Measurements from ENCODE around the gene SENP7. TPM values are rescaled to one million over a fixed set of nuclear protein-coding genes. Genes with fewer than 3 reads are reported as not detected.

The SENP7 gene
- total RNA-seq, 1 donor from 2014 or later = 48.0 TPM

GRCh38 chr3:101379658-101380376, 133.2 kb downstream of the SENP7 start:
- H3K4me2 ChIP-seq = no peak overlapping the region
- H3K27ac Mint-ChIP-seq = no peak overlapping the region
- H3K36me3 ChIP-seq = no peaks in the 10 kb centered on the region
- H3K4me3 ChIP-seq = no peak overlapping the region
- no peaks in the 10 kb centered on the region for H3K27me3 ChIP-seq
- H3K36me3 Mint-ChIP-seq = peaks cover 9% of the 10 kb centered on the region
- H3K27ac ChIP-seq = no peak overlapping the region
- H4K20me1 ChIP-seq (ENCODE audit: low read depth) = no peaks in the 10 kb centered on the region
- H3K79me2 ChIP-seq (ENCODE audit: low read depth) = no peaks in the 10 kb centered on the region
- no peak overlapping the region for H3K9ac ChIP-seq
- H3K9me3 ChIP-seq (ENCODE audit: low read depth) = no peaks in the 10 kb centered on the region
- H3K4me3 Mint-ChIP-seq = no peak overlapping the region
- no peak overlapping the region for H2AFZ ChIP-seq (replicated peaks)
- no peaks in the 10 kb centered on the region for H3K27me3 Mint-ChIP-seq (ENCODE audit: insufficient read depth, low read depth)
- no peak for DNase-seq (ENCODE audit: low spot score)
- peaks cover 3% of the 10 kb centered on the region for H3K4me1 Mint-ChIP-seq
- H3F3A ChIP-seq (ENCODE audit: low read depth) = no peaks in the 10 kb centered on the region
- peaks cover 10% of the 10 kb centered on the region for H3K4me1 ChIP-seq
- H3K9me3 Mint-ChIP-seq = peaks cover 5% of the 10 kb centered on the region
- no peak for TF ChIP-seq CTCF (IDR thresholded peaks at IDR 0.05)
- TF ChIP-seq EZH2phosphoT487 (IDR thresholded peaks at IDR 0.05) = no peak
- no peak for TF ChIP-seq EZH2 (IDR thresholded peaks at IDR 0.05)

- peaks cover 2% of the 10 kb centered on the region for H3K4me1 ChIP-seq
- H2AFZ ChIP-seq (replicated peaks) = no peak overlapping the region
- H4K20me1 ChIP-seq (ENCODE audit: low read depth) = no peaks in the 10 kb centered on the region
- H3K36me3 ChIP-seq = no peaks in the 10 kb centered on the region
- H3F3A ChIP-seq (ENCODE audit: low read depth) = no peaks in the 10 kb centered on the region
- H3K27me3 ChIP-seq = no peaks in the 10 kb centered on the region
- H3K9me3 ChIP-seq (ENCODE audit: low read depth) = no peaks in the 10 kb centered on the region
- H3K79me2 ChIP-seq (ENCODE audit: low read depth) = no peaks in the 10 kb centered on the region
- H3K9ac ChIP-seq = no peak overlapping the region
- no peak overlapping the region for H3K4me3 Mint-ChIP-seq
- H3K27me3 Mint-ChIP-seq (ENCODE audit: insufficient read depth, low read depth) = no peaks in the 10 kb centered on the region
- H3K36me3 Mint-ChIP-seq = peaks cover 9% of the 10 kb centered on the region
- H3K27ac ChIP-seq = no peak overlapping the region
- H3K27ac Mint-ChIP-seq = no peak overlapping the region
- peaks cover 5% of the 10 kb centered on the region for H3K9me3 Mint-ChIP-seq
- no peak overlapping the region for H3K4me2 ChIP-seq
- H3K4me1 Mint-ChIP-seq = peaks cover 3% of the 10 kb centered on the region
- no peak for DNase-seq (ENCODE audit: low spot score)
- no peak overlapping the region for H3K4me3 ChIP-seq
- TF ChIP-seq EZH2phosphoT487 (IDR thresholded peaks at IDR 0.05) = no peak
- no peak for TF ChIP-seq CTCF (IDR thresholded peaks at IDR 0.05)
- no peak for TF ChIP-seq EZH2 (IDR thresholded peaks at IDR 0.05)
Measured at GRCh38 chr3:101377796-101378195, 135.2 kb downstream of the SENP7 start.

- Histone ChIP-seq H3K9me3 (ENCODE audit: low read depth) (no peaks in the 10 kb centered on the region), H3K79me2 (ENCODE audit: low read depth) (no peaks in the 10 kb centered on the region), H3K4me2 (no peak overlapping the region), H3K4me3 (no peak overlapping the region), H4K20me1 (ENCODE audit: low read depth) (no peaks in the 10 kb centered on the region), H3K27ac (no peak overlapping the region), H3K36me3 (no peaks in the 10 kb centered on the region), H3K9ac (no peak overlapping the region), H2AFZ (replicated peaks) (no peak overlapping the region), H3F3A (ENCODE audit: low read depth) (no peaks in the 10 kb centered on the region), H3K4me1 (no peaks in the 10 kb centered on the region), H3K27me3 (no peaks in the 10 kb centered on the region)
- no peak overlapping the region for H3K27ac Mint-ChIP-seq
- peaks cover 3% of the 10 kb centered on the region for H3K4me1 Mint-ChIP-seq
- TF ChIP-seq EZH2 (IDR thresholded peaks at IDR 0.05) = no peak
- no peak for TF ChIP-seq CTCF (IDR thresholded peaks at IDR 0.05)
- no peak for TF ChIP-seq EZH2phosphoT487 (IDR thresholded peaks at IDR 0.05)
- no peak for DNase-seq (ENCODE audit: low spot score)
- H3K36me3 Mint-ChIP-seq = peaks cover 9% of the 10 kb centered on the region
- H3K27me3 Mint-ChIP-seq (ENCODE audit: insufficient read depth, low read depth) = no peaks in the 10 kb centered on the region
- H3K4me3 Mint-ChIP-seq = no peak overlapping the region
- H3K9me3 Mint-ChIP-seq = peaks cover 5% of the 10 kb centered on the region
Measured at GRCh38 chr3:101377209-101377608, 135.8 kb downstream of the SENP7 start.
